Mesenchymal stem cell (in vitro differentiated cells and primary cell): ENCODE measurements around the gene DYNC1I1.

Source experiments
- DNase-seq: peaks from one replicate; pipeline ENCODE4 v3.0.0-alpha.2; 2013
- H2AFZ ChIP-seq: one replicate; pipeline ENCODE4 v1.6.1; 2013; ENCODE audit warnings: low read depth, mild to moderate bottlenecking, control low read depth, inconsistent platforms, low read length, moderate library complexity
- H2AK5ac ChIP-seq: 2 replicates; pipeline ENCODE4 v1.6.1; 2013; ENCODE audit warnings: low read length, moderate library complexity, mild to moderate bottlenecking, inconsistent platforms; ENCODE audit not compliant: severe bottlenecking
- H2BK120ac ChIP-seq: one replicate; pipeline ENCODE4 v1.6.1; 2013; ENCODE audit warnings: low read depth, mild to moderate bottlenecking, inconsistent platforms, low read length, moderate library complexity
- H2BK12ac ChIP-seq, 2 experiments: one replicate each; pipeline ENCODE4 v1.6.1; 2013; ENCODE audit warnings: inconsistent platforms in 2 of 2, low read length in 2 of 2, mild to moderate bottlenecking in 2 of 2, moderate library complexity in 2 of 2, control low read depth in 1 of 2
- H2BK15ac ChIP-seq: one replicate; pipeline ENCODE4 v1.6.1; 2013; ENCODE audit warnings: mild to moderate bottlenecking, low read depth, inconsistent platforms; ENCODE audit not compliant: poor library complexity, severe bottlenecking
- H2BK5ac ChIP-seq: 2 replicates; pipeline ENCODE4 v1.6.1; 2013; ENCODE audit warnings: low read depth, mild to moderate bottlenecking, low read length, control low read depth, inconsistent platforms; ENCODE audit not compliant: poor library complexity, severe bottlenecking
- H3K14ac ChIP-seq, 2 experiments: one replicate each; pipeline ENCODE4 v1.6.1; 2013; ENCODE audit warnings: inconsistent platforms in 2 of 2, low read length in 2 of 2, control low read depth in 1 of 2, mild to moderate bottlenecking in 1 of 2, moderate library complexity in 1 of 2
- H3K18ac ChIP-seq, 2 experiments: one replicate each; pipeline ENCODE4 v1.6.1; 2013; ENCODE audit warnings: inconsistent platforms in 2 of 2, low read length in 2 of 2, control low read depth in 1 of 2, low read depth in 1 of 2, mild to moderate bottlenecking in 1 of 2
- H3K23ac ChIP-seq, 2 experiments: one replicate each; pipeline ENCODE4 v1.6.1; 2013; ENCODE audit warnings: inconsistent platforms in 2 of 2, low read length in 2 of 2, mild to moderate bottlenecking in 2 of 2, moderate library complexity in 2 of 2, control low read depth in 1 of 2
- H3K27ac ChIP-seq: 2 replicates; pipeline ENCODE4 v1.5.1; 2013; ENCODE audit warnings: mild to moderate bottlenecking, moderate library complexity, low read length, control low read depth, inconsistent platforms; ENCODE audit not compliant: poor library complexity, severe bottlenecking
- H3K27me3 ChIP-seq, 2 experiments: 2 replicates each; pipeline versions ENCODE4 v1.6.1 to v1.7.0; 2013; ENCODE audit warnings: low read length in 2 of 2, mild to moderate bottlenecking in 2 of 2, moderate library complexity in 2 of 2, control low read depth in 1 of 2, inconsistent platforms in 1 of 2; ENCODE audit not compliant: control insufficient read depth in 1 of 2, insufficient read depth in 1 of 2
- H3K36me3 ChIP-seq, 2 experiments: 2 replicates each; pipeline versions ENCODE4 v1.6.1 to v1.7.0; 2013; ENCODE audit warnings: low read length in 2 of 2, control low read depth in 1 of 2, inconsistent platforms in 1 of 2, low read depth in 1 of 2, mild to moderate bottlenecking in 1 of 2; ENCODE audit not compliant: insufficient read depth in 2 of 2, control insufficient read depth in 1 of 2
- H3K4ac ChIP-seq, 2 experiments: one replicate each; pipeline ENCODE4 v1.6.1; 2013; ENCODE audit warnings: inconsistent platforms in 2 of 2, low read length in 2 of 2, mild to moderate bottlenecking in 2 of 2, moderate library complexity in 2 of 2, control low read depth in 1 of 2, low read depth in 1 of 2
- H3K4me1 ChIP-seq: 2 replicates; pipeline ENCODE4 v1.6.1; 2013; ENCODE audit warnings: low read depth, low read length, control low read depth; ENCODE audit not compliant: control insufficient read depth, insufficient read depth
- H3K4me2 ChIP-seq: 2 replicates; pipeline ENCODE4 v1.6.1; 2013; ENCODE audit warnings: low read length, mild to moderate bottlenecking, inconsistent platforms; ENCODE audit not compliant: poor library complexity, severe bottlenecking
- H3K4me3 ChIP-seq, 2 experiments: 2 replicates each; pipeline versions ENCODE4 v1.5.1 to v1.7.0; 2013; ENCODE audit warnings: low read length in 2 of 2, mild to moderate bottlenecking in 2 of 2, control low read depth in 1 of 2, low read depth in 1 of 2; ENCODE audit not compliant: insufficient read depth in 1 of 2
- H3K79me1 ChIP-seq: replicated peaks from 2 replicates; pipeline ENCODE4 v1.6.1; 2013; ENCODE audit warnings: mild to moderate bottlenecking, control low read depth, low read length, inconsistent platforms; ENCODE audit not compliant: poor library complexity, severe bottlenecking
- H3K9ac ChIP-seq: 2 replicates; pipeline ENCODE4 v1.7.0; 2013; ENCODE audit warnings: mild to moderate bottlenecking, low read length, moderate library complexity
- H3K9me3 ChIP-seq: 2 replicates; pipeline ENCODE4 v1.7.0; 2013; ENCODE audit warnings: mild to moderate bottlenecking, low read length; ENCODE audit not compliant: control insufficient read depth
- H4K8ac ChIP-seq: one replicate; pipeline ENCODE4 v1.6.1; 2013; ENCODE audit warnings: inconsistent platforms, mild to moderate bottlenecking, low read length, moderate library complexity
- H4K91ac ChIP-seq: one replicate; pipeline ENCODE4 v1.6.1; 2013; ENCODE audit warnings: mild to moderate bottlenecking, low read length, inconsistent platforms
- WGBS: methylation state at CpG from one replicate; pipeline ENCODE4 v1.1.7; 2013; ENCODE audit warnings: mixed read lengths; 5-methylcytosine and 5-hydroxymethylcytosine counted together

The DYNC1I1 gene

GRCh38 chr7:96021568-96021967 is 249.2 kb downstream of the DYNC1I1 start:
- Histone ChIP-seq H3K27me3 (no peaks in the 10 kb centered on the region), H3K4ac (no peak overlapping the region), H2BK120ac (no peak overlapping the region), H3K9me3 (no peaks in the 10 kb centered on the region), H3K9ac (no peak overlapping the region), H3K27ac (no peak overlapping the region), H3K4me2 (no peak overlapping the region), H3K23ac (no peak overlapping the region), H2AK5ac (no peak overlapping the region), H2BK12ac (no peak overlapping the region), H4K8ac (no peak overlapping the region), H3K79me1 (no peaks in the 10 kb centered on the region), H3K18ac (no peak overlapping the region), H3K14ac (no peak overlapping the region), H2BK15ac (no peak overlapping the region), H4K91ac (no peak overlapping the region), H3K4me3 (no peak overlapping the region), H3K36me3 (no peaks in the 10 kb centered on the region), H3K4me1 (no peaks in the 10 kb centered on the region), H2AFZ (no peak overlapping the region), H2BK5ac (no peak overlapping the region)
- WGBS, result 100% methylated on average over 3 of the region's 4 CpGs
- DNase-seq, result no peak

- no peak overlapping the region for H4K8ac ChIP-seq
- H3K23ac ChIP-seq, result no peak overlapping the region
- no peak overlapping the region for H2AK5ac ChIP-seq
- H2BK12ac ChIP-seq, result no peak overlapping the region
- H3K36me3 ChIP-seq, result no peaks in the 10 kb centered on the region
- no peak overlapping the region for H3K9ac ChIP-seq
- no peak overlapping the region for H2BK120ac ChIP-seq
- H3K79me1 ChIP-seq, result no peaks in the 10 kb centered on the region
- H3K4me1 ChIP-seq, result no peaks in the 10 kb centered on the region
- no peak overlapping the region for H2BK5ac ChIP-seq
- no peak overlapping the region for H3K4me3 ChIP-seq
- no peak overlapping the region for H3K4ac ChIP-seq
- WGBS, result 83% methylated on average over 3 of the region's 3 CpGs
- no peak overlapping the region for H3K18ac ChIP-seq
- no peaks in the 10 kb centered on the region for H3K9me3 ChIP-seq
- H2BK15ac ChIP-seq, result no peak overlapping the region
- H3K27me3 ChIP-seq, result no peaks in the 10 kb centered on the region
- H3K4me2 ChIP-seq, result no peak overlapping the region
- H3K27ac ChIP-seq, result no peak overlapping the region
- no peak for DNase-seq
- no peak overlapping the region for H2AFZ ChIP-seq
- no peak overlapping the region for H4K91ac ChIP-seq
- no peak overlapping the region for H3K14ac ChIP-seq
These were observed 251.0 kb downstream of the DYNC1I1 start for GRCh38 chr7:96023387-96023786.

GRCh38 chr7:96026010-96026409 is 253.7 kb downstream of the DYNC1I1 start:
- no peaks in the 10 kb centered on the region for H3K4me1 ChIP-seq
- H3K9ac ChIP-seq, result peak overlapping the region; percentile 22
- H2BK120ac ChIP-seq, result no peak overlapping the region
- H2AFZ ChIP-seq, result no peak overlapping the region
- no peaks in the 10 kb centered on the region for H3K9me3 ChIP-seq
- H3K4ac ChIP-seq, result no peak overlapping the region
- no peaks in the 10 kb centered on the region for H3K79me1 ChIP-seq
- no peak overlapping the region for H2BK5ac ChIP-seq
- no peak overlapping the region for H4K8ac ChIP-seq
- no CpG with 5 or more reads among the region's 2 CpGs for WGBS
- no peak overlapping the region for H3K18ac ChIP-seq
- H2BK15ac ChIP-seq, result no peak overlapping the region
- no peak overlapping the region for H2AK5ac ChIP-seq
- H3K4me3 ChIP-seq, result no peak overlapping the region
- H3K14ac ChIP-seq, result no peak overlapping the region
- no peak overlapping the region for H2BK12ac ChIP-seq
- H3K23ac ChIP-seq, result no peak overlapping the region
- peaks cover 0 to 3% of the 10 kb centered on the region in 2 experiments for H3K27me3 ChIP-seq
- H4K91ac ChIP-seq, result no peak overlapping the region
- H3K36me3 ChIP-seq, result no peaks in the 10 kb centered on the region
- no peak overlapping the region for H3K27ac ChIP-seq
- no peak for DNase-seq
- no peak overlapping the region for H3K4me2 ChIP-seq

GRCh38 chr7:96026611-96027010 is 254.3 kb downstream of the DYNC1I1 start:
- Histone ChIP-seq H2BK5ac (no peak overlapping the region), H3K4ac (no peak overlapping the region), H3K79me1 (no peaks in the 10 kb centered on the region), H3K27me3 (peaks cover 0 to 3% of the 10 kb centered on the region in 2 experiments), H4K91ac (no peak overlapping the region), H3K14ac (no peak overlapping the region), H2AK5ac (no peak overlapping the region), H3K4me3 (no peak overlapping the region), H2BK120ac (no peak overlapping the region), H3K23ac (no peak overlapping the region), H3K9ac (peak overlapping the region; percentile 22), H2BK15ac (no peak overlapping the region), H3K4me2 (no peak overlapping the region), H3K27ac (no peak overlapping the region), H4K8ac (no peak overlapping the region), H2AFZ (no peak overlapping the region), H2BK12ac (no peak overlapping the region), H3K4me1 (no peaks in the 10 kb centered on the region), H3K36me3 (no peaks in the 10 kb centered on the region), H3K9me3 (no peaks in the 10 kb centered on the region), H3K18ac (no peak overlapping the region)
- WGBS, result 72% methylated on average over 1 of the region's 1 CpG
- peak; percentile 36 for DNase-seq
